Activated CD8-positive, alpha-beta memory T cell treated with anti-CD3 and anti-CD28 coated beads, Interleukin-2, amount 50 U/mL, for 24 hours (primary cell): ENCODE results near the gene IPO9.
"Not testable (repeated sequence)": the region's sequence is repeated elsewhere in the genome, so short reads cannot be mapped to it uniquely, and the experiment has no call there.

Source experiments
- DNase-seq: peaks from one replicate; pipeline ENCODE4 v3.0.0-alpha.2; 2020; ENCODE audit errors: extremely low read depth

IPO9 gene

GRCh38 chr1:201888282-201889089, 59.5 kb downstream of the IPO9 start, which contains the start of gene SHISA4:
SHISA4 (plus strand) TSS chr1:201888898; CDS start chr1:201888995, 97 bp downstream.
- DNase-seq: no peak

- DNase-seq: no peak
Observed at GRCh38 chr1:201889090-201889968, 60.4 kb downstream of the IPO9 start.

GRCh38 chr1:201890223-201890622, 61.3 kb downstream of the IPO9 start:
- no peak for DNase-seq

GRCh38 chr1:201890806-201891450, 62.0 kb downstream of the IPO9 start:
- no peak for DNase-seq

GRCh38 chr1:201891451-201892045, 62.6 kb downstream of the IPO9 start:
- no peak for DNase-seq

- no peak for DNase-seq
Observed at GRCh38 chr1:201892211-201892610, 63.3 kb downstream of the IPO9 start.

GRCh38 chr1:201893431-201893830, 64.5 kb downstream of the IPO9 start:
- no peak for DNase-seq

GRCh38 chr1:201894343-201895119, 65.6 kb downstream of the IPO9 start:
- no peak for DNase-seq

GRCh38 chr1:201895120-201895665, 66.2 kb downstream of the IPO9 start:
- no peak for DNase-seq

- DNase-seq: peak; percentile 55
Observed at GRCh38 chr1:201895913-201896807, 67.2 kb downstream of the IPO9 start.

- no peak for DNase-seq
Observed at GRCh38 chr1:201896951-201897391, 68.0 kb downstream of the IPO9 start.

- no peak for DNase-seq
Observed at GRCh38 chr1:201898240-201898894, 69.4 kb downstream of the IPO9 start.

GRCh38 chr1:201898992-201899391, 70.0 kb downstream of the IPO9 start:
- DNase-seq: no peak

- DNase-seq: no peak
Observed at GRCh38 chr1:201899683-201900429, 70.9 kb downstream of the IPO9 start.

GRCh38 chr1:201900476-201900875, 71.5 kb downstream of the IPO9 start:
- no peak for DNase-seq

- not testable (repeated sequence) for DNase-seq
Observed at GRCh38 chr1:201901036-201901435, 72.1 kb downstream of the IPO9 start.

- DNase-seq: no peak
Observed at GRCh38 chr1:201902198-201902597, 73.2 kb downstream of the IPO9 start.

GRCh38 chr1:201903135-201903534, 74.2 kb downstream of the IPO9 start:
- no peak for DNase-seq
